GM12878 (cell line): Measurements from ENCODE around the gene ACSL3. TPM values are rescaled to one million over a fixed set of nuclear protein-coding genes. Genes with fewer than 3 reads are reported as not detected.

ENCODE experiments used
- ATAC-seq: fragments of 200-7000 bp; cut with Tn5 transposase; 3 replicates; pipeline ENCODE4 v1.9.1; 2020; ENCODE audit warnings: mild to moderate bottlenecking, moderate library complexity
- BruUV-seq: library from RNA; stranded (reverse); fragments of 400-500 nt; replicated peaks from 2 replicates; lab custom pipeline; 2021; lab: Mats Ljungman, UMichigan
- CTCF ChIA-PET: fragments of 300-600 bp; sonication (Branson Sonifier 250); formaldehyde crosslinking; extraction: SDS; loops from one replicate; lab custom pipeline; 2021; ENCODE audit warnings: inconsistent platforms; lab: Yijun Ruan, JAX
- POLR2A ChIA-PET: fragments of 350-600 bp; formaldehyde crosslinking; extraction: SDS; loops from one replicate; lab custom pipeline; 2021; ENCODE audit warnings: inconsistent platforms; lab: Charles Lee
- RAD21 ChIA-PET: fragments of 300-600 bp; sonication (Branson Sonifier 250); formaldehyde crosslinking; loops from one replicate; lab custom pipeline; 2023; ENCODE audit warnings: antibody characterized with exemption; ENCODE audit not compliant: unreplicated experiment; lab: Charles Lee
- SMC1A ChIA-PET: fragments of 300-600 bp; sonication (Branson Sonifier 250); formaldehyde crosslinking; loops from one replicate; lab custom pipeline; 2023; ENCODE audit not compliant: unreplicated experiment, uncharacterized antibody; lab: Charles Lee
- DNase-seq: peaks from one replicate; pipeline ENCODE4 v3.0.0-alpha.2; 2011; ENCODE audit warnings: low read depth, low spot score
- FAIRE-seq: peaks from 3 replicates; lab custom pipeline; 2011; peaks lifted over from hg19 to GRCh38; lab: Jason Lieb, UNC
- H2AFZ ChIP-seq: 2 replicates; pipeline ENCODE4 v1.6.0; 2011; ENCODE audit warnings: low read depth, low read length, control low read depth; ENCODE audit not compliant: control insufficient read depth
- H3K27ac ChIP-seq: 2 replicates; pipeline ENCODE4 v1.5.1; 2011; ENCODE audit warnings: control low read depth; ENCODE audit not compliant: control insufficient read depth, insufficient read depth
- H3K27me3 ChIP-seq, 2 experiments: replicated peaks in 1 of 2; 2 replicates each; pipeline versions ENCODE4 v1.6.0 to v1.6.1; 2011; ENCODE audit warnings: low read length in 1 of 2; ENCODE audit not compliant: control insufficient read depth in 2 of 2, insufficient read depth in 2 of 2
- H3K36me3 ChIP-seq, 2 experiments: 2 replicates each; pipeline ENCODE4 v1.5.1; 2011; ENCODE audit warnings: low read length in 1 of 2; ENCODE audit not compliant: control insufficient read depth in 2 of 2, insufficient read depth in 2 of 2
- H3K4me1 ChIP-seq: 2 replicates; pipeline ENCODE4 v1.6.1; 2011; ENCODE audit warnings: mild to moderate bottlenecking, low read length, moderate library complexity, mixed read lengths; ENCODE audit not compliant: control insufficient read depth, insufficient read depth
- H3K4me2 ChIP-seq: 2 replicates; pipeline ENCODE4 v1.6.0; 2011; ENCODE audit warnings: control low read depth; ENCODE audit not compliant: control insufficient read depth, insufficient read depth
- H3K4me3 ChIP-seq: fragments of 200-600 bp; sonication (generic); 2 replicates; pipeline ENCODE4 v1.5.1; 2016
- H3K79me2 ChIP-seq: 2 replicates; pipeline ENCODE4 v1.6.0; 2011; ENCODE audit warnings: low read length; ENCODE audit not compliant: control insufficient read depth, insufficient read depth
- H3K9ac ChIP-seq: 2 replicates; pipeline ENCODE4 v1.8.0; 2011; ENCODE audit warnings: low read length, control low read depth, mixed read lengths; ENCODE audit not compliant: control insufficient read depth, insufficient read depth
- H3K9me3 ChIP-seq: replicated peaks from 3 replicates; pipeline ENCODE4 v1.5.1; 2011; ENCODE audit warnings: mild to moderate bottlenecking, low read length; ENCODE audit not compliant: control insufficient read depth, insufficient read depth
- H4K20me1 ChIP-seq: 2 replicates; pipeline ENCODE4 v1.6.0; 2011; ENCODE audit not compliant: control insufficient read depth, insufficient read depth
- BMI1 ChIP-seq: fragments of 450-650 bp; IDR thresholded peaks from 2 replicates; pipeline ENCODE4 v1.6.1; 2016; ENCODE audit warnings: mild to moderate bottlenecking, moderate library complexity, borderline replicate concordance
- IKZF2 ChIP-seq, 2 experiments: fragments of 450-650 bp; IDR thresholded peaks; 2 replicates each; pipeline ENCODE4 v1.6.1; 2017; ENCODE audit warnings: mild to moderate bottlenecking in 2 of 2, moderate library complexity in 2 of 2
- NFYB ChIP-seq: IDR thresholded peaks from 2 replicates; pipeline ENCODE4 v1.6.1; 2011; ENCODE audit warnings: low read depth, mild to moderate bottlenecking, low read length, improper control_type of control experiment, moderate library complexity; ENCODE audit not compliant: insufficient read depth
- RAD21 ChIP-seq: IDR thresholded peaks from 2 replicates; pipeline ENCODE4 v1.6.1; 2011; ENCODE audit warnings: mild to moderate bottlenecking, low read depth, low read length, moderate library complexity; ENCODE audit not compliant: insufficient read depth
- WGBS: methylation state at CpG from one replicate; pipeline ENCODE4 v1.1.6; 2016; ENCODE audit warnings: low lambda C conversion rate; ENCODE audit not compliant: insufficient replicate concordance, insufficient coverage; ENCODE audit errors: missing lambda C conversion rate; 5-methylcytosine and 5-hydroxymethylcytosine counted together
- in situ Hi-C: fragments of 300-500 bp; cut with MboI; formaldehyde crosslinking; loops from 9 replicates; pipeline ENCODE4 v1.14.3; 2018; ENCODE audit warnings: mixed read lengths
- intact Hi-C: fragments of 100-400 bp; cut with micrococcal nuclease; formaldehyde crosslinking; loops from one replicate; pipeline ENCODE4 v1.14.2; 2022; ENCODE audit not compliant: unreplicated experiment
- polyA plus RNA-seq, 11 experiments: library from polyadenylated mRNA; depleted of rRNA in 4 of 11; unstranded in 6 of 11; stranded (reverse) in 5 of 11; fragments of >200 nt; fragmentation: Nextera tagmentation in 4 of 11; fragmentation: Illumina TruSeq in 1 of 11; extraction: Ambion mirVana in 4 of 11; extraction: Trizol in 1 of 11; gene quantifications; 1 replicate in 1 of 11; 2 replicates in 10 of 11; pipeline versions ENCODE4 v1.2.1 to v1.2.3, GENCODE V29; 2011 to 2016; ENCODE audit warnings: inconsistent platforms in 2 of 11, missing spikeins in 2 of 11, low read depth in 1 of 11
- total RNA-seq, 4 experiments: library from RNA; depleted of rRNA in 3 of 4; stranded (reverse); fragments of >200 nt in 3 of 4; fragmentation: Illumina TruSeq in 1 of 4; extraction: Trizol in 1 of 4; gene quantifications; 2 replicates each; pipeline versions ENCODE4 v1.2.1 to v1.2.3, GENCODE V29; 2013 to 2021

ACSL3 gene
- total and polyA plus RNA-seq, 10 of the 15 experiments (the other 5 are each of a cell fraction or from before 2014, with no cell fraction given) = 15.6 to 83.9 (median 56.7) TPM

DNA sequence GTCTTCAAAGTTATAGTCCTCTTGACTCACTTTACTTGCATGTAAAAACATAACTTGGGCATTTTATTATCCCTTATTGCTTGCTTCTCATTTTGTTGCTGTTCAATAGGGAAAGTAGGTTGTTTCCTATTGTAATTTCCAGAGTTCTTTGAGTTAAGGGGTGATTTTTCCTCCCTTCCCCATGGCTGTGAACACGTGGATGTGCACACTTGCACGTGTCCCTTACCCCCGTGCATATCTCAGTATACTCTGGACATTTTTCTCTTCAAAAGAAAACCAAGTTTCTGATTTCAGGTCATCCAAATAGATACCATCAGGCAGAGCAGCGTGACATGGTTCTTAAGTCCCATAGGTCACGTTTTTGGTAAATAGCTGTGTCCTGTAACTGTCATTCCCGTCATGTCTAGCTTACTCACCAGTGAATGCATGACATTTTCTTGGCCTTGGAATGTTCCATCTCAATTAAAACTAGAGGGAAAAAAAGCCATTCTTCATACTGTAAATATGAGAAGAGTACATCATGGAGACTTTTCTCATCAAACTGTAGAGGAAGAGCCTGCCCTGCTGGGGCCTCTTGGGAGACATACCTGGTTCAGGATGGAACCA, 107.8 kb downstream of the ACSL3 start:
- Histone ChIP-seq H3K9me3 (no peaks in the 10 kb centered on the region; the same call in 2 of the 3 replicates), H3K4me2 (no peak overlapping the region), H3K9ac (no peak overlapping the region), H3K79me2 (no peaks in the 10 kb centered on the region), H3K4me1 (no peaks in the 10 kb centered on the region), H4K20me1 (no peaks in the 10 kb centered on the region), H3K27ac (no peak overlapping the region), H3K27me3 (no peaks in the 10 kb centered on the region), H3K36me3 (no peaks in the 10 kb centered on the region), H2AFZ (no peak overlapping the region), H3K4me3 (no peak overlapping the region)
- no TSS peak for BruUV-seq
- FAIRE-seq = no peak
- ChIA-PET SMC1A (interaction anchor here (1.4 kb wide), 1 partner anchor 42 kb away, joined by 3 read pairs; no protein-coding TSS in a partner anchor), CTCF (interaction anchor here (0.7 kb wide), 2 partner anchors 277 to 830 kb away, joined by 3 read pairs; no protein-coding TSS in a partner anchor), POLR2A (no interaction called here), RAD21 (interaction anchor here (1.2 kb wide), 1 partner anchor 53 kb away, joined by 3 read pairs; no protein-coding TSS in a partner anchor)
- ATAC-seq = no peak
- intact Hi-C loops = no loop called here
- WGBS = 19% methylated on average over 6 of the region's 6 CpGs
- no peak for DNase-seq
- in situ Hi-C loops = no loop called here
- no peak for TF ChIP-seq NFYB
- TF ChIP-seq, all 136 proteins: peak for 0

GRCh38 chr2:222969491-222969890, 108.7 kb downstream of the ACSL3 start:
- 19% methylated on average over 3 of the region's 3 CpGs for WGBS

More at GRCh38 chr2:222969491-222969890, 108.7 kb downstream of the ACSL3 start:
- no peak overlapping the region for H3K4me3 ChIP-seq
- H3K9me3 ChIP-seq = no peaks in the 10 kb centered on the region; the same call in 2 of the 3 replicates
- ChIA-PET RAD21 (interaction anchor here (1.2 kb wide), 1 partner anchor 54 kb away, joined by 3 read pairs; no protein-coding TSS in a partner anchor), POLR2A (no interaction called here), SMC1A (interaction anchor here (0.9 kb wide), 1 partner anchor 57 kb away, joined by 3 read pairs; no protein-coding TSS in a partner anchor), CTCF (no interaction called here)
- no peak overlapping the region for H3K9ac ChIP-seq
- no peak for DNase-seq
- H3K4me2 ChIP-seq = no peak overlapping the region
- TF ChIP-seq IKZF2 (IDR thresholded peaks at IDR 0.05) (no peak), RAD21 (no peak), BMI1 (no peak)
- no peaks in the 10 kb centered on the region for H3K36me3 ChIP-seq
- H4K20me1 ChIP-seq = no peaks in the 10 kb centered on the region
- no peaks in the 10 kb centered on the region for H3K27me3 ChIP-seq
- no peak overlapping the region for H3K27ac ChIP-seq
- no peak for FAIRE-seq
- in situ Hi-C loops (no loop called here), intact Hi-C loops (no loop called here)
- no TSS peak for BruUV-seq
- no peaks in the 10 kb centered on the region for H3K79me2 ChIP-seq
- no peak overlapping the region for H2AFZ ChIP-seq
- no peak for ATAC-seq
- H3K4me1 ChIP-seq = no peaks in the 10 kb centered on the region
